HG03135 (cell line): ENCODE data around the gene KRTDAP.
A peak's percentile ranks its signal among the peaks of the same experiment; 100 is the strongest.
"Not testable (repeated sequence)": the region's sequence is repeated elsewhere in the genome, so short reads cannot be mapped to it uniquely, and the experiment has no call there.

Source experiments
- ATAC-seq: cut with Tn5 transposase; IDR thresholded peaks from one replicate; pipeline ENCODE4 v1.9.1; 2021; ENCODE audit warnings: mild to moderate bottlenecking, moderate library complexity; ENCODE audit not compliant: unreplicated experiment

Gene KRTDAP

DNA sequence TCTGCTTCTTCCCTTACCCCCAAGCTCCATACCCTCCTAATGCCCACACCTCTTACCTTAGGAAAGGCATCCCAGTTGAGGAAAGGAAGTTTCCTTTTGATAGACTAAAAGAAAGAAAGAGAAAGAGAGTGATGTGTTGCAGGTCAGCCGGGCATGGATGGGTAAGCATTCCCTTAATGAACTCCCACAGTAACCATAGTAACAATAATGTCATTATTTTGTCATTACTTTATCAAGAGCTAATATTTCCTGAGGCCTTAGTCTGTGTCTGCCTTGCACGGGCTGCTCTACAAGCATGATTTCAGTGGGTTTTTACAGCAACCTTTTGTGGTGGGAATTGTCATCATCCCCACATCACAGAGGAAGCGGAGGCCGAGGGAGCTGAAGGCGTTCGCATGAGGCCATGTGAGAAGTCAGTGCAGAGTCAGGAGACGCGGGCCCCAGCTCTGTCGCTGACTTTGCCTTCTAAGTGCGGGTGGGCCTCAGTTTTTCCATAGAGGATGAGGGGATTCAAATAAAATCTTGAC is 2.5 kb downstream of the KRTDAP start:
- no peak for ATAC-seq

DNA sequence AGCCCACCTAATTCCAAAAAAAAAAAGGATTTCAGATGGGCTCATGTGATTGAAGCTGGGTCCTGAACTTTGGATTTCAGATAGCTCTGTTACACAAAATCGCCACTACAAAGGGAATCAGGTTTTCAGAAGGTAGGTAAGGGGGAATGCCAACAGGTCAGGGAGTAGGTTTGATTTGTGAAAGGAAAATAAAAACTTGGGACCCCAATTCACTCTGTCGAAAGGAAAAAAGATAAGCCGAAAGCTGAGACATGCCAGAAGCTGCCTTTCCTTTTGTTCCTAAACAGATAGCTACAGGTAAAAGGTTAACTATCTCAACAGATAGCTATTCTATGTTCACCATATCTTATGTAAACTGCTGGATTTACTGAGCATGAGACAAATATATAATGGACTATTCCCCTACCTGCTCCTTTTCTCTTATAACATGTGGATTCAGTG is 4.0 kb downstream of the KRTDAP start:
- ATAC-seq, result no peak

DNA sequence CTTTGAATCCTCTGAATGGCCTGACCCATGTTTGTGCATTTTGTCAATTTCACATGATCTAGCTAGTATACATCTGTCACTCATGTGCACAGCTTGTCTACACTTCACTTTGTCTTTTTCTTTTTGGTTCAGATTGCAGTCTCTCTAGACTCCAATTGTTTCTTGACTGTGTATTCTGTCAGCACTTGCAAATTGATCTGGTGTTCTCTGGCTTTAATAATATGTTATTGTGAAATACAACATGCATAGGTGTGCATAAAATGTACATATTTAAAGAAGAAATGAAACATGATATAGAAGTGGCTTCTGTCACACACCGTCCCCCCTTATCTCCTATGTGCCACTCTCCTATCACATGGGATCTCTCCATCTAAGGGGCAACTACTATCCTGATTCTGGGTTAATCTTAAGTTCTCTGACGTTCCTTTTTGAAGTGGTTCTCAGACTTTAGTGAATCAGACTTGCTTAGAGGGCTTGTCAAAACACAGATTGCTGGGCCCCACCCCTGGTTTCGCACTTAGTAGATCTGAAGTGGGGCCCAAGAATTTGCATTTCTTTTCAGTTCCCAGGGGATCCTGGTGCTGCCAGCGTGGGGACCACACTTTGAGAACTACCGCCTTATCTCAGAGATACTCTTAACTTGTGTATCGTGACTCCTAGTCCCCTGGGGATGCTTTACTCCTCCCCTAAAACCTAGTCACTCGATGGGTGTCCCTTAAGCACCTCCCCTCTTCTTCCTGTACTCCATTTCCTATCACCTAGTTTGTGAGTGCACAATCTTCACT is 5.8 kb downstream of the KRTDAP start:
- ATAC-seq, result peak; percentile 90

DNA sequence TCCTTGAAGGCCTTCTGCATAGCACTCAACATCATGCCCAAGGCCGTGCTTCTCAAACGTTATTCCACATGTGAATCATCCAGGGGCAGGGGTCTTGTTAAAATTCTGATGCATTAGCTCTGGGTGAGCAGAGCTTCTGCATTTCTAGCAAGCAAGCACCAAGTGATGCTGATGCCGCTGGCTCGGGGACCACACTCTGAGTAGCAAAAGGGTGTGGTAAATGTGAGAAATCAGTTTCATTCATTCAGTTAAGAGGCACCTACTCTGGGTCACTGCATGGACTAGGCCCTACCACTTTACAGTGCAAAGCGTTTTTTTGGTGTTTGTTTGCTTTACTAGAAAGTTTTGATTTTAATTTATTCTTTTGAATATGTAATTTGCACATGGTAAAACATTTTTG is 7.2 kb downstream of the KRTDAP start:
- ATAC-seq, result no peak

DNA sequence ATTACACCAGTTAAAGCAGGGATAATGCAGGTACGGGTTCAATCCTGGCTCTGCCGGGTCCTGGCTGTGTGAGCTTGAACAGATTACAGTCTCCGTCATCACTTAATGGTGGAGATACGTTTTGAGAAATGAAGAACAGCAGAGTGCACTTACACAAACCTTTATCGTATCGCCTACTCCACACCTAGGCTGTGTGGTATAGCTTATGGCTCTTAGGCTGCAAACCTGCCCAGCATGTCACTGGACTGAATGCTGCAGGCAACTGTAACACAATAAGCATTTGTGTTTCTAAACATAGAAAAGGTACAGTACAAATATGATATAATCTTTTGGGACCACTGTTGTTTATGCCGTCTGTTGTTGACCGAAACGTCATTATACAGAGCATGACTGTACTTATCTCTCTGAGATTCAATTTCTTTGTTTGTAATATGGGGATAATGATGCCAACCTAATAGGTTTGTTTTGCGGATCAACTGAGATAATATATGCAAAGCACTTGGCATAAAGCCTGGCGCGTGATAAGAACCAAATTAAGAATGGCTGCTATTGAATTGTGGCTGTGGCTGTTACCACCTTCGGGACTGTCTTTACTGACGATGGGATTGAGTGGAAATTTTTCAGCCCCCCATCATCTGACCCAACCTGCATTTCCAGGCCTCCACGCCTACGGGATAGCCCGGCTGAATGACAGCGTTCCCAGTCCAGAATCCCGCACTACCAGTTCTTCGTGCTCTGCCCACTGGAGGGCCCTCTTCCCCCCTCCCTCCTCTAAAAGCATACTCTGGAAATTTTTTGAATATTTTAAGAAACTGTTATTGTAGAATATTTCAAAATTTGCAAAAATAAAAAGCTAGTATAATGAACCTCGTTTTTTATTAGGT is 11.2 kb downstream of the KRTDAP start:
- no peak for ATAC-seq

DNA sequence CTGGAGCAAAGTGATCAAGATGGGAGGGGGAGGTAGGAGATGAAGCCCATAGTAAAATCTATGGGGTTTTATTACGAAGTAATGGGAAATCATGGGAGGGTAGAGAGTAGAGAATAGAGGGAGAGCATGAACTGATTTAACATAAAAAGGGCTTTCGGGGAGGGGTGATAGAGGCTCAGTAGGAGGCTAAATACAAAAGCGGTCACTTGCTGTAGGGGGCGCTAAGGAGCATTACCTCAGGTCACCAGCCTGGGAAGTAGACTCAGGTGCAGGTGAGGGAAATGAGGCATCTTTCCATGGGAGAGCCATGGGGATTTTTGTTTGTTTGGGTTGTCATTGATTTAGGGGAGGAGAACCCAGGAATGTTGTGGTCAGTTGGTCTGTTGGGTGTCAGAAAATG is 14.1 kb downstream of the KRTDAP start:
- ATAC-seq, result no peak

DNA sequence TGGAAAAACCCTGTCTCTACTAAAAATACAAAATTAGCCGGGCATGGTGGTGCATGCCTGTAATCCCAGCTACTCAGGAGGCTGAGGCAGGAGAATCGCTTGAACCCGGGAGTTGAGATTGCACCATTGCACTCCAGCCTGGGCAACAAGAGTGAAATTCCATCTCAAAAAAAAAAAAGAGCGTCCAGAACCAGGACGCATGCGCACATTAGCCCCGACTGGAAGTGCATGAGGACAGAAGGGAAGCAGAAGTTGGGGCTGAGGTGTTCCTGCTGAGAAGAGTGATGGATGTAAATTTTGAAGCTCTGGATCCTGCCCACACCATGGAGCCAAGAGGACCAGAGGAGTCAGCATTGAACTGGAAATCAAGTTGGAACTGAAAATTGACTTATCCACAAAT is 15.7 kb downstream of the KRTDAP start:
- ATAC-seq, result not testable (repeated sequence)

DNA sequence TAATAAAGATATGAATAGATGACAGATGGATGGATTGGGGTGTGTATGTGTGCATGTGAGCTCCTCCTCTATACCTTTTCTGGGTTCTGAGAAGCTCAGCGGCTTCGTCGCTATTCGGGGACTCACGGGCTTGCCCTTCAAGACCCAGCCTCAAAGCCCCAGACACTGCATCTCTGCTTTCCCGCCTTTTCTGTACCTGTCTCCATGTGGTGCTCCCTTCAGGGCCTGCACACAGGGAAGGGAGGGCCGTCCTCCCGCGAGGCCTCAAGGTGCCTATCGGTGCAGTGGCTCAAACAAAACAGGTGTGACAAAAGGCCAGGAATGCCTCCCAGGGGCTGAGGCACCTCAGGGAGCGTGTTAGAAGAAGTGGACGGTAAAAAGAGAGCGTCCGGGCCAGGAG is 16.2 kb downstream of the KRTDAP start:
- no peak for ATAC-seq

DNA sequence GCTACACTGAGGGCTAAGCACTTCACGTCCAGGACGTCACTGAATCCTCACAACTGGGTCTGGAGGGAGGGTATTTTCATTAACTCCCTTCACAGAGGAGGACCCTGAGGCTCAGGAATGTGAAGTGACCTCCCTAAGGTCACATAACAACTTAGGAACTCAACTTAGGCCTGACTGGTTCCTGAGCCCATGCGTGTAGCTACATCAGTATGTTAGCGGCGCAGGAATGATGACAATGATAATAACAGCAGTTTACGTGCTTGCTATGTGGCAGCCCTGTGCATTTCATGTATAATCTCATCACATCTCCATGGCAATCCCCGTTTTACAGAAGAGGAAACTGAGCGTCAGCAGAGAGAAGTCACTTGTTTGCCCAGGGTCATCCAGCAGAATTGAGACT is 18.3 kb downstream of the KRTDAP start:
- no peak for ATAC-seq

DNA sequence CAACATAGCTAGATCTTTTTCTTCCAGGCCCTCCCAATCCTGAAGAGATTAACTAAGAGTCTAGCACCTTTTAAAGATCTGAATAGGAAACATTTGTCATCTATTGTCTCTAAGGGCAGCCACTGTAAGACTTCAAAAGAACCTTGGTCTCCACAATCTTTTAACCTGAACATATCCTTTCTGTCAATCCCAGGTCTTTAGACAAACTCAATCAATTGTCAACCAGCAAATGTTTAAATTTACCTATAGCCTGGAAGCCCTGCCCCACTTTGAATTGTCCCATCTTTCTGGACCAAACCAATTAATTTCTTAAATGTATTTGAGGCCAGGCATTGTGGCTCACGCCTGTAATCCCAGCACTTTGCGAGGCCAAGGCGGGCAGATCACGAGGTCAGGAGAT is 19.2 kb downstream of the KRTDAP start:
- ATAC-seq, result not testable (repeated sequence)

DNA sequence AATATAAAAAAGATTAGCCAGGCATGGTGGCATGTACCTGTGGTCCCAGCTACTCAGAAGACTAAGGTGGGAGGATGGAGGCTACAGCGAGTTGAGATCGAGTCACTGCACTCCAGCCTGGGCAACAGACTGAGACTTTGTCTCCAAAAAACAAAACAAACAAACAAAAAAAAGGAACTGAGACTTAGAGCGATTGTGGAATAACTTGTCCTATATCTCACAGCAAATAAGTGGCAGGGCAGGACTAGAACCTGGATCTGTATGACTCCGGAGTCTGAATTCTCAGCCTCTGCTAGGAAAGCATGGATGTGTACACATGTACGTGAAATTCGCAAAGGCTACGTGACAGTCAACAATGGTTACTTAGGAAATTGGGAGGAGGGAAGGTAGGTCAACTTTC is 20.1 kb downstream of the KRTDAP start:
- ATAC-seq, result no peak

DNA sequence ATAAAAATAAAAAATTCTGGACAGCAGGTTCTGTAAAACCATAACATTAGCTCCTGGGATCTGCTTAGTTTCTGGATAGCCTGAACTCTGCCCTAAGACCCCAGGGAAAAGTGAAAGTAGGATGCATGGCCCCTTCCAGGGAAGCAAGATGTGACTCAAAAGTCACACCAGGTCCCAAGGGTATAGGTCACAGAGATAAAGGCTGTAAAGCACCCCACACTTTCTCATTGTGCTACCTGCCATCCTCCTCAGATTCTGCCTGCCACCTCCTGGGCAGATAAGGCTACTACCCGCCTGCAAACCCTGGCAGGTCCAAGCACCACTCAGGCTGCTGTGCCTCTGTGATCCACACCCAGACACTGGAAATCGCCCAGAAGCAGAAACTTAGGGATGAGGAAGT is 21.6 kb downstream of the KRTDAP start:
- peak; percentile 82 for ATAC-seq

DNA sequence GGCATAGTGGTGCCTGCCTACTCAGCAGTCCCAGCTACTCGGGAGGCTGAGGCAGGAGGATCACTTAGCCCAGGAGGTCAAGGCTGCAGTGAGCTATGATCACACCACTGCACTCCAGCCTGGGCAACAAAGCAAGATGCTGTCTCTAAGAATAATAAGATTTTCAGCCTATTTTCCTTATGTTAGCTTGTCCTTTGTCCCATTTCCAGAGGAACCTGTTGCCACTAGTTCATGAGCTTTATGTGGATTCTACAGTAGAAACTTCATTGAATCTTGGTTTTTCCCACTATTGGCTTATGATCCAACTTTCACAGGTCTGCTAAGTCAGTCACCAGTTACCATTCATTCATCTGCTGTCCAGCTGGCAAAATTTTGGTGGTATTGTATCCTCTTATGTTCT is 24.0 kb downstream of the KRTDAP start:
- ATAC-seq, result no peak

DNA sequence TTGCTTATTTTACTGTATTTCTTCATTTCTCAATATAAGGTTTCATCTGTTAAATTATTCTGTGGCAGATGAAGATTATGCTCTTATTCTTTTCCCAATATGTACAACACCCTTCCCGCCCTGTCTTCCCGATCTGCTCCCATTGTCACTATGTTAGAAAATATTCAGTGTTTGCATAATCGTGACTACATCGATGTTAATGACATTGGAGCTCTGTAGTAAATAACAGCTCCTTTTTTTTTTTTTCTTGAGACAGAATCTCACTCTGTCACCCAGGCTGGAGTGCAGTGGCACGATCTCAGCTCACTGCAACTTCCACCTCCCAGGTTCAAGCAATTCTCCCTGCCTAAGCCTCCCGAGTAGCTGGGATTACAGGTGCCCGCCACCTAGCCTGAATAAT is 27.3 kb downstream of the KRTDAP start:
- not testable (repeated sequence) for ATAC-seq

DNA sequence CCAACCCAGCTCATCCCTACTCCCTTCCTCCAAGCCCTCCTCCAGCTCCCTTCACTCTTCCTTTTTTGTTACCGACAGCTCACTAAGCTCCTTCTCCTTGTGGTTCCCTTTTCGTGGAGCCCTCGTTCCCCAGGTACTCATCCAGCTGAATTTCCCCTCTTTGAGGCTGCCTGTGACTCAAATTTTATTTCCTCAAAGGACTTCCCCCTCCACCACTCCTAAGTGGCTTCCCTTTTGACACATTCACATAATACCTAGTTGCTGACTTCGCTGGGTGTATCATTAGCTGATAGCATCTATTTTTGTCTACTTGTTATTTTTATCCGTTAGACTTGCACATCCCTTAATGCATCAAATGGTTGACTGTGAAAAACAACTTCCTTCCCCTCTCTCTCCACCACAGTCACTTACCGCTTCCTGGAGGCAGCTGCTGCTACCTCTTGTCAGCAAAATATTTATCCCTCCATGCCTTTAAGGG is 27.7 kb downstream of the KRTDAP start:
- ATAC-seq, result peak; percentile 56

DNA sequence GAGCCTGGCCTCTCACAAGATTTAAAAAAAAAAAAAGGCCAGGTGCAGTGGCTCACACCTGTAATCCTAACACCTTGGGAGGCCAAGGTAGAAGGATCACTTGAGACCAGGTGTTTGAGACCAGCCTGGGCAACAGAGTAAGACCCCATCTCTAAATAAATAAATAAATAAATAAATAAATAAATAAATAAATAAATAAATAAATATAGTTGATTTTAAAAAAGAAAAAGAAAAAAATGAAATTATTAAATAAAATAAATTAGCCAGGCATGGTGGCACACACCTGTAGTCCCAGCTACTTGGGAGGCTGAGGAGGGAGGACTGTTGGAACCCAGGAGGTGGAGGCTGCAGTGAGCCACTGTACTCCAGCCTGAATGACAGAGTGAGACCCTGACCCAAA is 28.5 kb downstream of the KRTDAP start:
- not testable (repeated sequence) for ATAC-seq

DNA sequence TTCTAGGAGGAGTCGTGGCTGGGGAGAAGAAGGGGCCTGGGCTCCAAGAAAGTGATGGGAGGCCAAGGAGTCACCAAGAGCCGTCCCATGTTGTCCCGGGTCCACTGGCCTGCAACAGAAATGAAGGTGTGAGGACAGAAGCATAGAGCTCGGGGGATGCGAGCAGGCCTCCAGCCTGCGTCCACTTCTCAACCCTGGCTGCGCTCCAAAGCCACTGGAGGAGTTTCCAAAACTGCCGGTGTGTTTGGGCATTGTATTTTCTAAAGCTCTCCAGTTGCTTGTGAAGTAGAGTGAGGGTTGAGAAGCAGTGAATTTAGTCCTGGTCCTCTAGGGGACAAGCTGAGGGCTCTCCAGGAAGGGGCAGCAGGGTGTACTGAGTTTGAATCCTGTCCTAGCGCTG is 29.2 kb downstream of the KRTDAP start:
- no peak for ATAC-seq

DNA sequence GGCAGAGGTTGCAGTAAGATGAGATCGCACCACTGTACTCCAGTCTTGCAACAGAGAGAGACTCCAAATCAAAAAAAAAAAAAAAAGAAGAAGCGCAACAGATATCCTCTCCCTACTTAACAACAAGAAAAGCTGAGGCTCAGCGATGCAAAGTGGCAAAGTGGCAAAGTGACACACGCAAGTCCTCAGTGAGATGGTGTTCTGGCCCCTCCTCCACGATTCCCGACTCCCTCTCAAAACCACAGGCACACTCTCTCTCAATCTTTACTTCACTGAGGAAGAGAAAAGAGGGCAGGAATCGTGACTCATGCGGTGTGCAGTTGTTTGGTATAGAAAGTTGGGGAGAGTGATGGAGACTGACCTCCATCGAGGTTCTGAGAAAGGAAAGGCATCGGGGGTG is 29.7 kb downstream of the KRTDAP start:
- ATAC-seq, result no peak

DNA sequence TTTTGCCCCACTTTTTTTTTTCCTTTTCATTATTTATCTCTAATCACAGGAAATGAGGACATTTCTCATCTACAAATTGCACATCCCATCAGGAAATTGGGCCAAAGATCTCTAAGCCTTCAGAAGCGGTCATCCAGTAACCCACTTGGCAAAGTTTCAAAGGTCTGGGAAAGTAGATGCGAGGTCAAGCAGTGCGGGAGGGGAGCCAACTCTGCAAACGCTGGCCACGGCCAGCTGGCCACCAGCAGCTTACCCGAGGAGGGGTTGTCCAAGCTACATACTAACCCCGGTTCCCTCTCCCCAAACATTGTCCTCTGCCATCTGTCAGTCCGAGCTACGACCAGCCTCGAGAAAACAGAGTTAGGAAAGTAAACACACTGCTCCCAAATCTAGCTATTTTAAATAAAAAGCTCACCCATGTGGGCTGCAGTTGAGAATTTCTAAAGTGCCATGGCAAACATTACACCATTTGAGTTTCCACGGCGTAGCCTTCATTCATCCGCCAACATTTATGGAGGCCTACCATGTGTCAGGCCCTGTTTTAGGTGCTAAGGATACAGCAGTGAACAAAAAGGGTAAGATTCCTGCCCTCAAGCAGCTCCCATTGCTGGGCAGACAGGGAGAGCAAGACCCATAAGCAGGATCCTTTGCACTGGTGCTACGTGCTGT is 30.7 kb downstream of the KRTDAP start:
- ATAC-seq, result no peak

DNA sequence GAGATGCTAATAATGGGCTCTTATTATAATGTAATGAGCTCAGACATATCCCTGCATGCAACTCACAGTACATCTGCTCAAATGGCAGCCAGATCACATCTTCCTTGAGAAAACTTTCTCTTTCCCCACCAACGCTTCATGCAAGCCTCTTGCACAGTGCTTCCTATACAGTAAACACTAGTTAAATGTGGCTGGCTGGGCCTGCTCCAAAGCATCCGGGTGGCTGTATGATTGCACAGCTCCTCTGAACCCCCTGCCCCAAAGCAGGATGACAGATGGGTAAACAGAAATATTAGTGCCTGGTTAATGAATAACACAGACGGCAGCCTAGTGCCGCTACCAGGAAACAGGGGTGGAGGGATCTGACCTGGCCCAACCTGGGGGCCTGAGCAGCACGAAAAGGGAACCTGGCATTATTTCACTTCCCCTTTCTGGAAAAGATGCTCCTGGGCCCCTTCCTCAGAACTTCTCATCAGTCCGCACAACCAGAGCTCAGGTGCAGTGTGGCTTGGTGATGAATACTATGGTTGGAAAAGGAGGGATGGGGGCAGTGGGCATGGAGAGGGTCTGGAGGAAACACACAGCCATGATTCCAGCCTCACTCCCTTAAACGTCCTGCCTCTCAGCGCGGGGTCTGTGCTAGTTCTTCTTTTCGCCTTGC is 31.4 kb downstream of the KRTDAP start:
- ATAC-seq, result peak; percentile 47

DNA sequence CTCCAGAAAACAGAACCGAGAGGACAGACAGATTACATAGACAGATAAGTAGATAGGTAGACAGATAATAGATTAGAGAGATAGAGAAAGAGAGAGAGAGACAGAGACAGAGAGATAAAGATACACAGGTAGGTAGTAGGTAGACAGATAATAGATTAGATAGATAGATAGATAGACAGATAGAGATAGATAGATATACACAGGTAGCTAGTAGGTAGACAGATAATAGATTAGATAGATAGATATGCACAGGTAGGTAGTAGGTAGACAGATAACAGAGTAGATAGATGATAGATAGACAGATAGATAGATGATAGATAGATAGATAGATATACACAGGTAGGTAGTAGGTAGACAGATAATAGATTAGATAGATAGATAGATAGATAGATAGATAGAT is 32.1 kb downstream of the KRTDAP start:
- ATAC-seq, result no peak
